WTC11 (cell line): ENCODE measurements around the gene TRRAP. TPM values are rescaled to one million over a fixed set of nuclear protein-coding genes. Genes with fewer than 3 reads are reported as not detected.

Experiments
- ATAC-seq: fragments of 200-7000 bp; cut with Tn5 transposase; 2 replicates; pipeline ENCODE4 v1.10.0; 2021; ENCODE audit warnings: mild to moderate bottlenecking, moderate library complexity
- CTCF ChIA-PET: fragments of 300-600 bp; sonication (Branson Sonifier 250); formaldehyde crosslinking; loops from one replicate; lab custom pipeline; 2021; ENCODE audit warnings: antibody characterized with exemption; lab: Charles Lee
- POLR2A ChIA-PET: fragments of 350-600 bp; sonication (Branson Sonifier 250); formaldehyde crosslinking; loops from one replicate; lab custom pipeline; 2021; ENCODE audit warnings: antibody characterized with exemption; lab: Charles Lee
- DNase-seq: peaks from one replicate; pipeline ENCODE4 v3.0.0; 2021; ENCODE audit warnings: low spot score
- H3K27ac Mint-ChIP-seq: 2 replicates; pipeline ENCODE4 v1.8.0; 2021; ENCODE audit warnings: mixed read lengths
- H3K27me3 Mint-ChIP-seq: 2 replicates; pipeline ENCODE4 v1.8.0; 2021; ENCODE audit warnings: low read depth, mild to moderate bottlenecking, moderate library complexity, mixed read lengths
- H3K36me3 Mint-ChIP-seq: 2 replicates; pipeline ENCODE4 v1.8.0; 2021; ENCODE audit warnings: mixed read lengths
- H3K4me1 Mint-ChIP-seq: 2 replicates; pipeline ENCODE4 v1.8.0; 2022; ENCODE audit warnings: mixed read lengths
- H3K4me3 Mint-ChIP-seq: 2 replicates; pipeline ENCODE4 v1.8.0; 2021; ENCODE audit warnings: mild to moderate bottlenecking, moderate library complexity, mixed read lengths
- H3K9me3 Mint-ChIP-seq: 2 replicates; pipeline ENCODE4 v1.8.0; 2021; ENCODE audit warnings: mixed read lengths
- ATF3 ChIP-seq: sonication (generic); formaldehyde crosslinking; conservative IDR thresholded peaks from 2 replicates; pipeline ENCODE4 v1.8.1; 2022; ENCODE audit warnings: mild to moderate bottlenecking, missing genetic modification reagents
- CREM ChIP-seq: sonication (generic); formaldehyde crosslinking; IDR thresholded peaks from 2 replicates; pipeline ENCODE4 v1.8.1; 2022; ENCODE audit warnings: mild to moderate bottlenecking, missing genetic modification reagents, moderate library complexity
- CTCF ChIP-seq: fragments of 200-600 bp; IDR thresholded peaks from 2 replicates; pipeline ENCODE4 v1.8.0; 2022; ENCODE audit warnings: antibody characterized with exemption
- E2F4 ChIP-seq: sonication (generic); formaldehyde crosslinking; IDR thresholded peaks from 2 replicates; pipeline ENCODE4 v1.8.1; 2022; ENCODE audit warnings: low read depth, mild to moderate bottlenecking, moderate library complexity, missing genetic modification reagents, borderline replicate concordance
- E2F5 ChIP-seq: sonication (generic); formaldehyde crosslinking; IDR thresholded peaks from 2 replicates; pipeline ENCODE4 v1.8.1; 2022; ENCODE audit warnings: mild to moderate bottlenecking, moderate library complexity, missing genetic modification reagents
- ERG ChIP-seq: fragments of 250-450 bp; sonication (Bioruptor Pico); IDR thresholded peaks from 2 replicates; pipeline ENCODE4 v1.8.0; 2021; ENCODE audit warnings: mild to moderate bottlenecking
- FOXJ3 ChIP-seq: sonication (generic); formaldehyde crosslinking; IDR thresholded peaks from 2 replicates; pipeline ENCODE4 v1.9.0; 2021; ENCODE audit warnings: missing genetic modification reagents, mild to moderate bottlenecking, borderline replicate concordance
- FOXK1 ChIP-seq: sonication (generic); formaldehyde crosslinking; IDR thresholded peaks from 2 replicates; pipeline ENCODE4 v1.8.0; 2022; ENCODE audit warnings: mild to moderate bottlenecking, moderate library complexity, missing genetic modification reagents
- FOXP1 ChIP-seq: sonication (generic); formaldehyde crosslinking; IDR thresholded peaks from 2 replicates; pipeline ENCODE4 v1.8.0; 2022; ENCODE audit warnings: missing genetic modification reagents, mild to moderate bottlenecking, moderate library complexity, borderline replicate concordance
- FOXP4 ChIP-seq: sonication (generic); formaldehyde crosslinking; IDR thresholded peaks from 2 replicates; pipeline ENCODE4 v1.8.0; 2022; ENCODE audit warnings: mild to moderate bottlenecking, missing genetic modification reagents
- GTF2I ChIP-seq: fragments of 250-450 bp; sonication (Bioruptor Pico); conservative IDR thresholded peaks from 2 replicates; pipeline ENCODE4 v1.4.0; 2021; ENCODE audit warnings: mild to moderate bottlenecking
- IRF2 ChIP-seq: sonication (generic); formaldehyde crosslinking; IDR thresholded peaks from 2 replicates; pipeline ENCODE4 v1.8.0; 2022; ENCODE audit warnings: low read depth, missing genetic modification reagents, borderline replicate concordance
- MLX ChIP-seq: sonication (generic); formaldehyde crosslinking; IDR thresholded peaks from 2 replicates; pipeline ENCODE4 v1.8.1; 2023; ENCODE audit warnings: mild to moderate bottlenecking, missing genetic modification reagents, moderate library complexity
- NFE2L1 ChIP-seq: sonication (generic); formaldehyde crosslinking; IDR thresholded peaks from 2 replicates; pipeline ENCODE4 v1.8.1; 2023; ENCODE audit warnings: missing genetic modification reagents
- NFYB ChIP-seq: sonication (generic); formaldehyde crosslinking; conservative IDR thresholded peaks from 2 replicates; pipeline ENCODE4 v1.8.0; 2022; ENCODE audit warnings: low read depth, missing genetic modification reagents
- NR1H2 ChIP-seq: sonication (generic); formaldehyde crosslinking; IDR thresholded peaks from 2 replicates; pipeline ENCODE4 v1.9.0; 2021; ENCODE audit warnings: mild to moderate bottlenecking, moderate library complexity, missing genetic modification reagents
- NR3C1 ChIP-seq: sonication (generic); formaldehyde crosslinking; conservative IDR thresholded peaks from 2 replicates; pipeline ENCODE4 v1.8.1; 2023; ENCODE audit warnings: low read depth, mild to moderate bottlenecking, missing genetic modification reagents
- PRRX2 ChIP-seq: fragments of 250-450 bp; sonication (Bioruptor Pico); IDR thresholded peaks from 2 replicates; pipeline ENCODE4 v1.8.0; 2021; ENCODE audit warnings: mild to moderate bottlenecking
- SMAD4 ChIP-seq: sonication (generic); formaldehyde crosslinking; IDR thresholded peaks from 2 replicates; pipeline ENCODE4 v1.8.0; 2022; ENCODE audit warnings: mild to moderate bottlenecking, missing genetic modification reagents
- TCF7 ChIP-seq: sonication (generic); formaldehyde crosslinking; IDR thresholded peaks from 2 replicates; pipeline ENCODE4 v1.8.0; 2022; ENCODE audit warnings: mild to moderate bottlenecking, low read depth, missing genetic modification reagents, moderate library complexity
- ZNF138 ChIP-seq: sonication (generic); formaldehyde crosslinking; conservative IDR thresholded peaks from 2 replicates; pipeline ENCODE4 v1.8.1; 2022; ENCODE audit warnings: mild to moderate bottlenecking, moderate library complexity, missing genetic modification reagents
- ZNF232 ChIP-seq: sonication (generic); formaldehyde crosslinking; IDR thresholded peaks from 2 replicates; pipeline ENCODE4 v1.8.0; 2022; ENCODE audit warnings: mild to moderate bottlenecking, missing genetic modification reagents
- ZNF263 ChIP-seq: sonication (generic); formaldehyde crosslinking; IDR thresholded peaks from 2 replicates; pipeline ENCODE4 v1.8.1; 2022; ENCODE audit warnings: low read depth, mild to moderate bottlenecking, moderate library complexity, missing genetic modification reagents
- ZNF416 ChIP-seq: fragments of 250-450 bp; sonication (Bioruptor Pico); IDR thresholded peaks from 2 replicates; pipeline ENCODE4 v1.9.0; 2021; ENCODE audit warnings: mild to moderate bottlenecking, inconsistent platforms
- ZNF512 ChIP-seq: sonication (generic); formaldehyde crosslinking; IDR thresholded peaks from 2 replicates; pipeline ENCODE4 v1.8.1; 2022; ENCODE audit warnings: missing genetic modification reagents, borderline replicate concordance
- ZSCAN18 ChIP-seq: fragments of 250-450 bp; sonication (Bioruptor Pico); IDR thresholded peaks from 2 replicates; pipeline ENCODE4 v2.1.2; 2022; ENCODE audit warnings: mild to moderate bottlenecking, moderate library complexity
- total RNA-seq: library from RNA; stranded (reverse); gene quantifications from 3 replicates; pipeline ENCODE4 v1.2.3, GENCODE V29; 2021

TRRAP gene
- total RNA-seq, 1 experiment from 2014 or later = 46.5 TPM

GRCh38 chr7:98970805-98971204 is 92.5 kb downstream of the TRRAP start (continued):
- TF ChIP-seq PRRX2 (no peak), FOXP4 (CRISPR knock-in tag) (no peak), FOXP1 (no peak), NR1H2 (CRISPR knock-in tag) (no peak), ZNF416 (CRISPR knock-in tag) (no peak), CREM (CRISPR knock-in tag) (no peak), E2F5 (no peak), ZNF232 (CRISPR knock-in tag) (no peak)

- no peaks in the 10 kb centered on the region for H3K9me3 Mint-ChIP-seq
- no peaks in the 10 kb centered on the region for H3K4me1 Mint-ChIP-seq
- no peak overlapping the region for H3K27ac Mint-ChIP-seq
- no peak overlapping the region for H3K4me3 Mint-ChIP-seq
- DNase-seq (no peak), ATAC-seq (no peak)
- H3K27me3 Mint-ChIP-seq = no peaks in the 10 kb centered on the region
- ChIA-PET POLR2A (no interaction called here), CTCF (no interaction called here)
- peaks cover 80% of the 10 kb centered on the region for H3K36me3 Mint-ChIP-seq
- TF ChIP-seq ZNF263 (CRISPR knock-in tag) (no peak), E2F4 (CRISPR knock-in tag) (no peak), TCF7 (CRISPR knock-in tag) (no peak), FOXJ3 (CRISPR knock-in tag) (no peak), IRF2 (no peak), ERG (CRISPR knock-in tag) (no peak), CTCF (no peak), SMAD4 (no peak), MLX (no peak), NFYB (CRISPR knock-in tag) (no peak), FOXK1 (CRISPR knock-in tag) (no peak), ZNF138 (CRISPR knock-in tag) (no peak), NR3C1 (no peak), GTF2I (no peak), FOXP1 (no peak), ATF3 (CRISPR knock-in tag) (no peak), ZSCAN18 (CRISPR knock-in tag) (no peak), ZNF512 (no peak), NFE2L1 (CRISPR knock-in tag) (no peak)
Observed at GRCh38 chr7:98974205-98974604, 95.9 kb downstream of the TRRAP start.
